ENCODE results near the gene ALKBH3.

Gene ALKBH3

GRCh38 chr11:43943372-43943930 is 62.8 kb downstream of the ALKBH3 start:
- DNase-seq, result no peak

GRCh38 chr11:43943931-43944751 is 63.5 kb downstream of the ALKBH3 start:
- DNase-seq, result no peak

- peak; percentile 56 for DNase-seq
These were observed 64.2 kb downstream of the ALKBH3 start for GRCh38 chr11:43944761-43945311.

GRCh38 chr11:43947003-43947500 is 66.4 kb downstream of the ALKBH3 start:
- no peak for DNase-seq

- no peak for DNase-seq
These were observed 67.2 kb downstream of the ALKBH3 start for GRCh38 chr11:43947815-43948214.

GRCh38 chr11:43948341-43949225 is 68.0 kb downstream of the ALKBH3 start:
- no peak for DNase-seq

- no peak for DNase-seq
These were observed 69.8 kb downstream of the ALKBH3 start for GRCh38 chr11:43950311-43950855.

GRCh38 chr11:43951231-43951630 is 70.6 kb downstream of the ALKBH3 start:
- no peak for DNase-seq

- no peak for DNase-seq
These were observed 71.4 kb downstream of the ALKBH3 start for GRCh38 chr11:43952020-43952400.

GRCh38 chr11:43952401-43953342 is 72.0 kb downstream of the ALKBH3 start:
- DNase-seq, result no peak

- DNase-seq, result no peak
These were observed 72.9 kb downstream of the ALKBH3 start for GRCh38 chr11:43953521-43953920.

GRCh38 chr11:43954241-43954640 is 73.6 kb downstream of the ALKBH3 start:
- DNase-seq, result no peak

GRCh38 chr11:43955381-43956118 is 74.9 kb downstream of the ALKBH3 start:
- DNase-seq, result no peak

- DNase-seq, result no peak
These were observed 76.9 kb downstream of the ALKBH3 start for GRCh38 chr11:43957571-43957970.

GRCh38 chr11:43959321-43959995 is 78.8 kb downstream of the ALKBH3 start:
- no peak for DNase-seq

GRCh38 chr11:43962383-43963278 is 82.0 kb downstream of the ALKBH3 start:
- DNase-seq, result no peak

GRCh38 chr11:43963279-43963620 is 82.6 kb downstream of the ALKBH3 start:
- no peak for DNase-seq

- DNase-seq, result no peak
These were observed 87.0 kb downstream of the ALKBH3 start for GRCh38 chr11:43967661-43968060.

GRCh38 chr11:43968719-43969118 is 88.1 kb downstream of the ALKBH3 start:
- no peak for DNase-seq
